PFSK-1 (cell line): ENCODE results near the gene GINS2.

Source experiments
- FOXP2 ChIP-seq: optimal IDR thresholded peaks from 2 replicates; pipeline ENCODE3; 2011; ENCODE audit warnings: borderline replicate concordance, control low read depth, inconsistent platforms; ENCODE audit not compliant: insufficient read depth; ENCODE audit errors: extremely low read length, extremely low read depth
- POLR2AphosphoS5 ChIP-seq: IDR thresholded peaks from 2 replicates; pipeline ENCODE4 v1.6.1; 2012; ENCODE audit warnings: low read depth, mild to moderate bottlenecking, control low read depth, low read length, moderate library complexity
- SIN3A ChIP-seq: IDR thresholded peaks from 2 replicates; pipeline ENCODE4 v1.6.1; 2012; ENCODE audit warnings: mild to moderate bottlenecking, low read length, moderate library complexity, borderline replicate concordance; ENCODE audit not compliant: insufficient read depth
- TAF1 ChIP-seq: IDR thresholded peaks from 2 replicates; pipeline ENCODE4 v1.6.1; 2012; ENCODE audit warnings: low read length, control low read depth, borderline replicate concordance; ENCODE audit not compliant: insufficient read depth
- TF ChIP-seq, protein P1 (sequence below), 2 experiments: IDR thresholded peaks; 2 replicates each; pipeline versions ENCODE4 v1.6.1 to v1.8.0; 2011 to 2012; ENCODE audit warnings: low read depth in 2 of 2, low read length in 2 of 2, control low read depth in 1 of 2, inconsistent platforms in 1 of 2, mild to moderate bottlenecking in 1 of 2, moderate library complexity in 1 of 2; ENCODE audit not compliant: insufficient read depth in 1 of 2

DNA sequence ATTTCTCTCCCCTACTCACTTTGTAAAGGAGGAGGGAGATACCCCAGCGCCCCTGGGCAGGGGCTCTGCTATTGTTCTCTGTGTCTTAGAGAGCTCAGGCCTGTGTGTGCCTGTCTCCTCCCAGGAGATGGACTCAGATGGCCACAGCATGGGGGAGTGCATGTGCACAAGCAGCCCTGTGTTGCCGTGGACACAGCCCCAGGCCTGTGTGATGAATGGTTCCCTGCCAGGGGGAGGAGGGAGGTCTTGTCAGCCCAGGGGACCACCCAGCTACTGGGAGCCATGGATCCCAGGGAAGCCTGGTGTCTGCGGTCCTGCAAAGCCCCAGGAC, 26.3 kb downstream of the GINS2 start:
- TF ChIP-seq POLR2AphosphoS5 (no peak), SIN3A (no peak), TAF1 (no peak), FOXP2 (no peak)
- TF ChIP-seq, protein P1, sequence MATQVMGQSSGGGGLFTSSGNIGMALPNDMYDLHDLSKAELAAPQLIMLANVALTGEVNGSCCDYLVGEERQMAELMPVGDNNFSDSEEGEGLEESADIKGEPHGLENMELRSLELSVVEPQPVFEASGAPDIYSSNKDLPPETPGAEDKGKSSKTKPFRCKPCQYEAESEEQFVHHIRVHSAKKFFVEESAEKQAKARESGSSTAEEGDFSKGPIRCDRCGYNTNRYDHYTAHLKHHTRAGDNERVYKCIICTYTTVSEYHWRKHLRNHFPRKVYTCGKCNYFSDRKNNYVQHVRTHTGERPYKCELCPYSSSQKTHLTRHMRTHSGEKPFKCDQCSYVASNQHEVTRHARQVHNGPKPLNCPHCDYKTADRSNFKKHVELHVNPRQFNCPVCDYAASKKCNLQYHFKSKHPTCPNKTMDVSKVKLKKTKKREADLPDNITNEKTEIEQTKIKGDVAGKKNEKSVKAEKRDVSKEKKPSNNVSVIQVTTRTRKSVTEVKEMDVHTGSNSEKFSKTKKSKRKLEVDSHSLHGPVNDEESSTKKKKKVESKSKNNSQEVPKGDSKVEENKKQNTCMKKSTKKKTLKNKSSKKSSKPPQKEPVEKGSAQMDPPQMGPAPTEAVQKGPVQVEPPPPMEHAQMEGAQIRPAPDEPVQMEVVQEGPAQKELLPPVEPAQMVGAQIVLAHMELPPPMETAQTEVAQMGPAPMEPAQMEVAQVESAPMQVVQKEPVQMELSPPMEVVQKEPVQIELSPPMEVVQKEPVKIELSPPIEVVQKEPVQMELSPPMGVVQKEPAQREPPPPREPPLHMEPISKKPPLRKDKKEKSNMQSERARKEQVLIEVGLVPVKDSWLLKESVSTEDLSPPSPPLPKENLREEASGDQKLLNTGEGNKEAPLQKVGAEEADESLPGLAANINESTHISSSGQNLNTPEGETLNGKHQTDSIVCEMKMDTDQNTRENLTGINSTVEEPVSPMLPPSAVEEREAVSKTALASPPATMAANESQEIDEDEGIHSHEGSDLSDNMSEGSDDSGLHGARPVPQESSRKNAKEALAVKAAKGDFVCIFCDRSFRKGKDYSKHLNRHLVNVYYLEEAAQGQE (IDR thresholded peaks at IDR 0.05; ENCODE audit: insufficient read depth in 1 of 2, low read depth in 2 of 2, low read length in 2 of 2), result no peak
